ENCODE data around the gene ATP2A3.
A peak's percentile ranks its signal among the peaks of the same experiment; 100 is the strongest.
"Not testable (repeated sequence)": the region's sequence is repeated elsewhere in the genome, so short reads cannot be mapped to it uniquely, and the experiment has no call there.

The ATP2A3 gene

GRCh38 chr17:3954976-3955672 is 9.1 kb downstream of the ATP2A3 start:
- DNase-seq (ENCODE audit: low read depth): no peak

GRCh38 chr17:3954086-3954485 is 10.2 kb downstream of the ATP2A3 start:
- no peak for DNase-seq (ENCODE audit: low read depth)

GRCh38 chr17:3953542-3953941 is 10.7 kb downstream of the ATP2A3 start:
- DNase-seq (ENCODE audit: low read depth): no peak

- no peak for DNase-seq (ENCODE audit: low read depth)
Observed at GRCh38 chr17:3952186-3952585, 12.1 kb downstream of the ATP2A3 start.

GRCh38 chr17:3951420-3951819 is 12.8 kb downstream of the ATP2A3 start:
- no peak for DNase-seq (ENCODE audit: low read depth)

GRCh38 chr17:3951003-3951402 is 13.2 kb downstream of the ATP2A3 start:
- DNase-seq (ENCODE audit: low read depth): no peak

- no peak for DNase-seq (ENCODE audit: low read depth)
Observed at GRCh38 chr17:3950584-3950983, 13.7 kb downstream of the ATP2A3 start.

GRCh38 chr17:3949418-3949817 is 14.8 kb downstream of the ATP2A3 start:
- no peak for DNase-seq (ENCODE audit: low read depth)

GRCh38 chr17:3948551-3948950 is 15.7 kb downstream of the ATP2A3 start:
- not testable (repeated sequence) for DNase-seq (ENCODE audit: low read depth)

GRCh38 chr17:3947318-3947810 is 16.9 kb downstream of the ATP2A3 start:
- no peak for DNase-seq (ENCODE audit: low read depth)

GRCh38 chr17:3946711-3947235 is 17.5 kb downstream of the ATP2A3 start:
- no peak for DNase-seq (ENCODE audit: low read depth)

- DNase-seq (ENCODE audit: low read depth): peak; percentile 27
Observed at GRCh38 chr17:3944485-3945388, 19.5 kb downstream of the ATP2A3 start.

GRCh38 chr17:3943240-3943891 is 20.9 kb downstream of the ATP2A3 start:
- DNase-seq (ENCODE audit: low read depth): no peak

GRCh38 chr17:3940965-3941698 is 23.1 kb downstream of the ATP2A3 start:
- DNase-seq (ENCODE audit: low read depth): no peak

GRCh38 chr17:3937359-3937758 is 26.9 kb downstream of the ATP2A3 start:
- no peak for DNase-seq (ENCODE audit: low read depth)

GRCh38 chr17:3935825-3936355 is 28.3 kb downstream of the ATP2A3 start:
- DNase-seq (ENCODE audit: low read depth): peak; percentile 79

- DNase-seq (ENCODE audit: low read depth): peak; percentile 69
Observed at GRCh38 chr17:3935140-3935542, 29.1 kb downstream of the ATP2A3 start.

GRCh38 chr17:3929764-3930163 is 34.5 kb downstream of the ATP2A3 start:
- no peak for DNase-seq (ENCODE audit: low read depth)

GRCh38 chr17:3929181-3929580 is 35.1 kb downstream of the ATP2A3 start:
- DNase-seq (ENCODE audit: low read depth): no peak

GRCh38 chr17:3928406-3928805 is 35.8 kb downstream of the ATP2A3 start:
- no peak for DNase-seq (ENCODE audit: low read depth)

GRCh38 chr17:3927628-3928340 is 36.5 kb downstream of the ATP2A3 start:
- DNase-seq (ENCODE audit: low read depth): no peak
